ENCODE data around the gene HNRNPUL2. TPM values are rescaled to one million over a fixed set of nuclear protein-coding genes. Genes with fewer than 3 reads are reported as not detected.
A peak's percentile ranks its signal among the peaks of the same experiment; 100 is the strongest.
"Not testable (repeated sequence)": the region's sequence is repeated elsewhere in the genome, so short reads cannot be mapped to it uniquely, and the experiment has no call there.

HNRNPUL2 gene
- total RNA-seq, 2 donors from 2014 or later, result 54.0 to 60.1 TPM

DNA sequence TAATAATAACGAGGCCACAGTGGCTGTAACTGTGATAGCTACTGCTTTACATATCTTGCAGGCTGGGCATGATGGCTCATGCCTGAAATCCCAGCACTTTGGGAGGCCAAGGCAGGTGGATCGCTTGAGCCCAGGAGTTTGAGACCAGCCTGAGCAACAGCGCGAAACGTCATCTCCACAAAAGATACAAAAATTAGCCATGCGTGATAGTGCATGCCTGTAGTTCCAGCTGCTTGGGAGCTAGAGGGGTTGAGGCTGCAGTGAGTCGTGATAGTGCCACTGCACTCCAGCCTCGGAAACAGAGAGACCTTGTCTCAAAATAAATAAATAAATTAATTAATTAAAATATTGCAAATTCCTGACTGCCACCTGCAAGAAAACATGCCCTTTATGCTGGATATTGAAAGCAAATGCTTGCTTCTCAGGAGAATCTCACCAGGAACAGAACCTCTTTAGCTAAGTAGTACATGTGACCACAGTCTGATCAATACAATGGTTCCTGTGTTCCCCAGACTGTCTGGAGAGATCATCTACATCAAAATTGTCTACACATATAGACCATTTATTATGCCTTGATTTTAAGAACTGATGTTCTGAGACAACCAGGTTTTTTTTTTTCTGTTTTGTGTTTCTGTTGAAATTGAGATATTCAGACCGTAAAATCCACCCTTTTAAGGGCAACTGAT lies 20.4 kb upstream of the HNRNPUL2 start:
- Mint-ChIP-seq H3K27ac (no peak overlapping the region), H3K27me3 (no peaks in the 10 kb centered on the region), H3K9me3 (no peaks in the 10 kb centered on the region), H3K4me1 (peaks cover 10% of the 10 kb centered on the region), H3K36me3 (ENCODE audit: low read depth) (peaks cover 10% of the 10 kb centered on the region), H3K4me3 (no peak overlapping the region)
- ATAC-seq (replicated peaks), result no peak

DNA sequence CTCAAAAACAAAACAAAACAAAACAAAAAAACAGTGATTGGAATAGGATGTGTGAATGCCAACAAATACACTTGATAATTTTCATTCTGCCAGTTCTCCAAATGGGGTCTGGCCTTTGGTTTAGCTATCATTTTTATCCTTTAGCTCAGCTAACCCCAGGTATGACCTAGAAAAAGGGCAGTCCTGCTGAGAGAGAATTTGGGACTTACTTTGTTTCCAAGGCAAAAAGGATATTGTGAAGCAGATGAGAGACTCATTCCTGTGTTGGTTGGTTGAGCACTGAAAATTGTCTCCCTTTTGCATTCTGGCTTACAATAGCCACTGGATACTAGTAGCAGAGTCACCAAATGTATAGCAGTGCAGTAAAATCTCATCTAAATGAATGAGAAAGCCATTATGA lies 9.9 kb upstream of the HNRNPUL2 start:
- no peaks in the 10 kb centered on the region for H3K9me3 Mint-ChIP-seq
- no peak for ATAC-seq (replicated peaks)
- no peaks in the 10 kb centered on the region for H3K27me3 Mint-ChIP-seq
- H3K4me1 Mint-ChIP-seq, result no peaks in the 10 kb centered on the region
- H3K27ac Mint-ChIP-seq, result no peak overlapping the region
- H3K4me3 Mint-ChIP-seq, result no peak overlapping the region
- peaks cover 90% of the 10 kb centered on the region for H3K36me3 Mint-ChIP-seq (ENCODE audit: low read depth)

GRCh38 chr11:62732830-62733229 lies 5.6 kb upstream of the HNRNPUL2 start:
- Mint-ChIP-seq H3K27ac (no peak overlapping the region), H3K27me3 (no peaks in the 10 kb centered on the region), H3K4me3 (no peak overlapping the region), H3K36me3 (ENCODE audit: low read depth) (peaks cover 88% of the 10 kb centered on the region), H3K4me1 (no peaks in the 10 kb centered on the region), H3K9me3 (no peaks in the 10 kb centered on the region)
- ATAC-seq (replicated peaks), result no peak

GRCh38 chr11:62730076-62730475 lies 2.8 kb upstream of the HNRNPUL2 start:
- H3K27ac Mint-ChIP-seq, result peak overlapping the region; percentile 52
- not testable (repeated sequence) for H3K9me3 Mint-ChIP-seq; H3K4me1 Mint-ChIP-seq; ATAC-seq (replicated peaks); H3K27me3 Mint-ChIP-seq
- peak overlapping the region; percentile 95 for H3K4me3 Mint-ChIP-seq
- peaks cover 86% of the 10 kb centered on the region for H3K36me3 Mint-ChIP-seq (ENCODE audit: low read depth)

DNA sequence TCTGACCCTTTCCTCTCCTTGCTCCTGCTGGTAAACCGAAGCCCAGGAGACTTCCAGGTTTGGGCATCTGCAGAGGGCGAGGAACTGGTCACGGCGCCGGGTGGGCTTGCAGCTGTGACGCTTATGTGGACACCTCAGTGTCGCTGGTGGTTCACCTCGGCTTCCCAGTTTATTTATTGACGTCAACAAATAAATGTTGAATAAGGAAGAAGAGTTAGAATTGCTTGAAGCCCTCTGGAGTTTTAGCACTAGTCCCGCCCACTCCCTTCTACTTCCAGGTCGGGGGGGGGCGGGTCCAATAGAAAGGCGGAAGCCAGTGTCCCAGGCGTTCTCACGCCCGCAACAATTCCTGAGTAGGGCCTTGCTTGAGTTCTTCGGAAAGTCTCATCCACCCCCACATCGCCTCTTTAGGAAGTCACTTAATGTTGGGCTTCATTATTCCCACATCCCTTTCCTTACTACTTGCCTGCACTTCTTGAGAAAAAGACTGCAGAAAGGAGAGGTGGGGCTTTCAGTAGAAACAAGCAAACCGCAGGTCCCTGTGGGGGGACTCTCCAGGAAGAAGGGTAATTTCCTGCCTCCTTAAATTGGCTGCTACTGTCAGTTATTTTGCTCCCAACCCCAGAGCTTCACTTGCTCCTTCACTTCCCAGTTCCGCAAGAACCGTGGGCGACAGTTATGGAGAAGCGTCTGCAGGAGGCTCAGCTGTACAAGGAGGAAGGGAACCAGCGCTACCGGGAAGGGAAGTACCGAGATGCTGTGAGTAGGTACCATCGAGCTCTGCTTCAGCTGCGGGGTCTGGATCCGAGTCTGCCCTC lies 1.1 kb upstream of the HNRNPUL2 start, which contains the start of gene TTC9C:
Gene TTC9C (plus strand): TSS at position 316 of the 818 bp plus-strand sequence. CDS start 363 bp downstream, at position 679.
- peak within 1 kb of the TSS; percentile 95 for H3K4me3 Mint-ChIP-seq
- H3K27me3 Mint-ChIP-seq, result no peaks in the 10 kb centered on the region
- peak within 1 kb of the TSS; percentile 97 for H3K27ac Mint-ChIP-seq
- H3K9me3 Mint-ChIP-seq, result no peaks in the 10 kb centered on the region
- peaks cover 10% of the 10 kb centered on the region for H3K4me1 Mint-ChIP-seq
- ATAC-seq (replicated peaks), result peak; percentile 48
- peaks cover 92% of the 10 kb centered on the region for H3K36me3 Mint-ChIP-seq (ENCODE audit: low read depth)

DNA sequence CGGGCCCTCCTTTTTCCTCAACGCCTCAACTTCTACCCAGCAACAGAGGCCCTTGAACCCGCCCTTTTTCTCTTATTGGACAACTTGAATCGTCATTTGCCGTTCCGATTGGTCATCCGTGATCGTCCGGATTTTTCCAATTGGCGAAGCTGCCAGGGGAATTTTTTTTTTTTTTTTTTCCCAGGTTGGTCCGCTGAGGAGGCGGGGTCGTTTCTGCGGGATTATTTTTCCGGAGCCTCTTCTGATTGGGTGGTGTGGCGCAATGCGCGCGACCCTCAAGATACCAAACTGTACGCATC lies 564 bp upstream of the HNRNPUL2 start:
- Mint-ChIP-seq H3K36me3 (ENCODE audit: low read depth) (peaks cover 92% of the 10 kb centered on the region), H3K4me1 (peaks cover 10% of the 10 kb centered on the region), H3K4me3 (peak overlapping the region; percentile 95), H3K27ac (peak overlapping the region; percentile 97), H3K9me3 (no peaks in the 10 kb centered on the region), H3K27me3 (no peaks in the 10 kb centered on the region)
- peak; percentile 70 for ATAC-seq (replicated peaks)

DNA sequence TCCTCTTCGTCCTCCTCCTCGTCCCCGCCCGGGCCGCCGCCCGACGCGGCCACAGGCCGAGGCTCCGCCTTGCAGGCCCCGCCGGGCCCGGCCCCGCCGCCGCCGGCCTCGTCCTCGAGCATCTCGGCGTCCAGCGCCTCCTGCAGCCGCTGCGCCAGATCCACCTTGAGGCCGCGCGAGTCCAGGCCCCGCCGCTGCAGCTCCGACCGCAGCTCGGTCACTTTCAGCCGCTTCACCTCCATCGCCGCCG lies 417 bp downstream of the HNRNPUL2 start:
- H3K36me3 Mint-ChIP-seq (ENCODE audit: low read depth), result peaks cover 93% of the 10 kb centered on the region
- H3K27ac Mint-ChIP-seq, result peak overlapping the region; percentile 97
- ATAC-seq (replicated peaks), result peak; percentile 3
- no peaks in the 10 kb centered on the region for H3K27me3 Mint-ChIP-seq
- H3K4me1 Mint-ChIP-seq, result peaks cover 20% of the 10 kb centered on the region
- H3K9me3 Mint-ChIP-seq, result no peaks in the 10 kb centered on the region
- peak overlapping the region; percentile 95 for H3K4me3 Mint-ChIP-seq

DNA sequence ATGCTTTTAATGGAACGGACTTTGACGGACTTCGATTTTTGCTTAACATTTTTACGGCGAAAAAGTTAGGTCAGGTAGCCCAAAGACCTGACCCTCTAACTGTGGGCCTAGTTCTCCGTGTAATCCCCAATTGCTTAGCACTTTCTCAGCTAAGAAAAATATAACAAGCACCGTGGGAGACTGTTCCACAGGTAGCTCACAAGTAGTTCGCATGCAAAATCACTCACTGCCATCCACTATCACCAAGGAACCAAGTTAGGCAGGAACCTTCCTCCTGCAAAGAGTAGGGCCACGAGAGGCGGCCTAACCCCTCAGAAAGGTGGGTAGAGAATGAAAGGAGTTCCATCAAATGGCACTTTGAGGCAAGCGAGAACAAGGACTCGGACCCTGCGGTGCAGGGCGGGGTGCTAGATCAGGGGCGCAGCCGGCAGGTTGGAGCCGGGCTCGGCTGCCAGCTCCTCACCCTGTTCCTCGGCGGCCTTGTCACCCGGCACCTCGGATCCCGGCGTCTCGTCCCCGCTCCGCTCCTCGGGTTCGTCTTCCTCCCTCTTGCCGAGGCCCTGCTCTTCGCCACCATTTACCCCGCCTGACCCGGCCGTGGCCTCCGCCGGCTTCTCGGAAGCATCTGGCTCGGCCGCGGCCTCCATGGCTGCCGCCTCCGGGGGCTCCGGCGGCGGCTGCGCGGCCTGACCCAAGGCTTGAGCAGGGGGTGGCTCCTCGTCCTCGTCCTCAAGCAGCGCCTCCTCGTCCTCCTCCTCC lies 922 bp downstream of the HNRNPUL2 start:
- Mint-ChIP-seq H3K27ac (peak overlapping the region; percentile 87), H3K36me3 (ENCODE audit: low read depth) (peaks cover 93% of the 10 kb centered on the region), H3K9me3 (no peaks in the 10 kb centered on the region), H3K27me3 (no peaks in the 10 kb centered on the region), H3K4me1 (peaks cover 20% of the 10 kb centered on the region), H3K4me3 (peak overlapping the region; percentile 95)
- no peak for ATAC-seq (replicated peaks)

- Mint-ChIP-seq H3K4me1 (peaks cover 20% of the 10 kb centered on the region), H3K4me3 (peak overlapping the region; percentile 95), H3K27me3 (no peaks in the 10 kb centered on the region), H3K36me3 (ENCODE audit: low read depth) (peaks cover 93% of the 10 kb centered on the region), H3K9me3 (no peaks in the 10 kb centered on the region), H3K27ac (peak overlapping the region; percentile 87)
- no peak for ATAC-seq (replicated peaks)
These were observed 1.6 kb downstream of the HNRNPUL2 start for GRCh38 chr11:62725646-62726045.

- peak overlapping the region; percentile 87 for H3K27ac Mint-ChIP-seq
- no peaks in the 10 kb centered on the region for H3K9me3 Mint-ChIP-seq
- peaks cover 98% of the 10 kb centered on the region for H3K36me3 Mint-ChIP-seq (ENCODE audit: low read depth)
- ATAC-seq (replicated peaks), result no peak
- H3K4me1 Mint-ChIP-seq, result peaks cover 30% of the 10 kb centered on the region
- H3K4me3 Mint-ChIP-seq, result peak overlapping the region; percentile 95
- H3K27me3 Mint-ChIP-seq, result no peaks in the 10 kb centered on the region
These were observed 3.1 kb downstream of the HNRNPUL2 start for GRCh38 chr11:62724171-62724570.

- H3K27me3 Mint-ChIP-seq, result no peaks in the 10 kb centered on the region
- peaks cover 98% of the 10 kb centered on the region for H3K36me3 Mint-ChIP-seq (ENCODE audit: low read depth)
- H3K4me1 Mint-ChIP-seq, result peaks cover 37% of the 10 kb centered on the region
- H3K27ac Mint-ChIP-seq, result no peak overlapping the region
- no peak for ATAC-seq (replicated peaks)
- H3K4me3 Mint-ChIP-seq, result no peak overlapping the region
- H3K9me3 Mint-ChIP-seq, result no peaks in the 10 kb centered on the region
These were observed 5.3 kb downstream of the HNRNPUL2 start for GRCh38 chr11:62721994-62722393.

DNA sequence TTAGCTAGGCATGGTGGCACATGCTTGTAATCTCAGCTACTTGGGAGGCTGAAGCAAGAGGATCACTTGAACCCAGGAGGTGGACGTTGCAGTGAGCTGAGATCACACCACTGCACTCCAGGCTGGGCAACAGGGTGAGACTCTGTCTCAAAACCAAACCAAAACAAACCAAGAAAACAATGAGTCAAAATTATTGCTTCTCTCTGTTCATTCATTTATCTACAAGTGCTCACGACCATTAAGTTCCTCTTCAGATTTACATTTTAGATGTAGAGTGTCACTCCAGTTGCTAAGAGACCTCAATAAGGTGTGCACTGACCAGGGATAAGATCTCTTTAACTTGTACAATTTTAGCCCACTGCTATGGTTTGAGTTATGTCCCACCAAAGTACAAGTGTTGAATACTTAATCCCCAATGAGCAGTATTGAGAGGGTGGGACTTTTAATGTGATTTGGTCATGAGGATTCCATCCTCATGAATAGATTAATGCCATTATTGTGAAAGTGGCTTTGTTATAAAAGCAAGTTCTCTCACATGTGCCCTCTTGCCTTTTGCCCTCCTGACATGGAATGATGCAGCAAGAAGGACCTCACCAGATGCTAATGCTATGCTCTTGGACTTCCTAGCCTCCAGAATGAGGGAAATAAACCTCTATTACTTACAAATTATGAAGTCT lies 7.8 kb downstream of the HNRNPUL2 start:
- ATAC-seq (replicated peaks), result peak; percentile 75
- Mint-ChIP-seq H3K9me3 (no peaks in the 10 kb centered on the region), H3K27me3 (no peaks in the 10 kb centered on the region), H3K4me1 (peaks cover 48% of the 10 kb centered on the region), H3K4me3 (no peak overlapping the region), H3K27ac (peak overlapping the region; percentile 26), H3K36me3 (ENCODE audit: low read depth) (peaks cover 100% of the 10 kb centered on the region)

DNA sequence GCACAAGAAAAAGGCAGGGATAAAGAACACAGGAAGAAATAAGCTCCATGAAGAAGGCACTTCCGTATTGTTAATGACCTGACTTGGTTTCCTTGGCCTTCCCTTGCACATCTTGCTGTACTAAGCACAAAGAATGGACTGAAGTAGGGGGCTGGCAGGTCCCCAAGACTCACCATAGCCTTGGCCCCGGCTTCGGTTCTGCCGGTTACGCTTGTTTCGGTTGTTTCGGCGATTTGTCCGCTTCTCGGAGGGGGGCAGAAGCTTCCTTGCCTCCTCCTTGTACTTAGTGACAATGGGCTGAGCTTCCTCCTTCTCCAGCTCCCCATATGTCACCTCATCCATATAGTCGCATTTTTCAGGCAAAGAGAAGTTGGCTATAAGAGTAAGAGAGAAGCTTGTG lies 10.4 kb downstream of the HNRNPUL2 start:
- no peaks in the 10 kb centered on the region for H3K9me3 Mint-ChIP-seq
- peaks cover 50% of the 10 kb centered on the region for H3K4me1 Mint-ChIP-seq
- no peaks in the 10 kb centered on the region for H3K27me3 Mint-ChIP-seq
- H3K27ac Mint-ChIP-seq, result peak overlapping the region; percentile 46
- ATAC-seq (replicated peaks), result no peak
- peaks cover 100% of the 10 kb centered on the region for H3K36me3 Mint-ChIP-seq (ENCODE audit: low read depth)
- no peak overlapping the region for H3K4me3 Mint-ChIP-seq

GRCh38 chr11:62716206-62716605 lies 11.1 kb downstream of the HNRNPUL2 start:
- no peaks in the 10 kb centered on the region for H3K27me3 Mint-ChIP-seq
- H3K9me3 Mint-ChIP-seq, result no peaks in the 10 kb centered on the region
- H3K36me3 Mint-ChIP-seq (ENCODE audit: low read depth), result peaks cover 100% of the 10 kb centered on the region
- peaks cover 50% of the 10 kb centered on the region for H3K4me1 Mint-ChIP-seq
- H3K4me3 Mint-ChIP-seq, result no peak overlapping the region
- H3K27ac Mint-ChIP-seq, result peak overlapping the region; percentile 72
- no peak for ATAC-seq (replicated peaks)
